GM18868 (cell line): ENCODE results near the gene SOAT1.
"Not testable (repeated sequence)": the region's sequence is repeated elsewhere in the genome, so short reads cannot be mapped to it uniquely, and the experiment has no call there.

Experiments used
- ATAC-seq: cut with Tn5 transposase; IDR thresholded peaks from one replicate; pipeline ENCODE4 v1.9.1; 2021; ENCODE audit warnings: mild to moderate bottlenecking, moderate library complexity; ENCODE audit not compliant: unreplicated experiment

SOAT1 gene

DNA sequence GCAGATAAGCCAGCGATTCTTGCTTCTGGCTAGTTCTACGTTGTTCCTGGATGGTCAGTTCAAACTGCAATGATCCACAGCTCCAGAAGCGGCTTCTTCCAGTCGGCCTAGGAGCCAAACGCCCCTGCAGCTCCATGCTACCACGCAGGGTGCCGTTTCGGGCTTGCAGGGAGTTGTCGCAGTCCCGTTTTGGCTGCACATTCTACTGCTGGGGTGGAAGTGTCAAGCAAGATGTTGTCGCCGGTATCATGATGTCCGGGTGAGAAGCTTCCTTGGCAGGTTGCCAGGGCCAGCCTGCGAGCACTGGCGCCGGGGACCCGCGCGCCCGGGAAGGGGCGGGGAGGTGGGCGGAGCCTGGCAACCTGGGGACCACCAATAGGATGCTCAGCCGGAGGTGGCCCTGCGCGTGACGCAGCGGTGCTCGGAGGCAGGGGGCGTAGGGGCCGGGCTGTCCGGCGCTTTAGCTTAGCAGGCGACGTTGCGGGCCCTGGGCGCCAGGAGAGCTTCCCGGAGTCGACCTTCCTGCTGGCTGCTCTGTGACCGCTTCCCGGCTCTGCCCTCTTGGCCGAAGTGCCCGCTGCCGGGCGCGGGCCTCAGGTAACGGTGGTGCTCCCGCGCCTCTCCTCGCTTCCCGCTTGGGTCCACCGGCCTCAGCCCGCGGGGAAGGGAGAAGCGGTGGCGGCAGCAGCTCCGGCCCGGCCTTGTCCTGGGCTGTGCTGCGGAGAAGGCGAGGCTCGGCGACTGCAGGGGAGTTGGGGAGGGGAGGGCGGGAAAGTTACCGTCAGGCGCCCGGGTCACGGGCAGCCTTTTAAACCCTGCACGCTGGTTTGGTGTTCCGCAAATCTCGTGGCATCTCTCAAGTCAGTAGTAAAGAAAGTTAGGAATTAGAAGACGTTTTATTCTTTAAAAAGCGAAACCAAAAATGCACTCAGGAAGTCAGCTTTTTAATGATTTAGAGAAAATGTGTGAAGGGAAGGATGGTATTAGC, at the start of gene SOAT1:
Gene SOAT1 (plus strand): TSS at position 458 of the 988 bp plus-strand sequence. CDS start 8,888 bp downstream, outside the sequence.
- ATAC-seq: peak; percentile 96

DNA sequence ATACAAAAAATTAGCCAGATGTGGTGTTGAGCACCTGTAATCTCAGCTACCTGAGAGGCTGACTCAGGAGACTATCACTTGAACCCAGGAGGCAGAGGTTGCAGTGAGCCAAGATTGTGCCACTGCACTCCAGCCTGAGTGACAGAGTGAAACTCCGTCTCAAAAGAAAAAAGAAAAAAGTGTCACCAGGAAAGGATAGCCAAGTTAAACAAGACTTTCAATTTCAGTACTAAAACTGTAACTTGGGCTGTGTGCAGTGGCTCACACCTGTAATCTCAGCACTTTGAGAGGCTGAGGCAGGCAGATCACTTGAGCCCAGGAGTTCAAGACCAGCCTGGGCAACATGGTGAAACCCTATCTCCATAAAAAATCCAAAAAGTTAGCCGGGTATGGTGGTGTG, 48.2 kb upstream of the SOAT1 start:
- peak; percentile 62 for ATAC-seq

DNA sequence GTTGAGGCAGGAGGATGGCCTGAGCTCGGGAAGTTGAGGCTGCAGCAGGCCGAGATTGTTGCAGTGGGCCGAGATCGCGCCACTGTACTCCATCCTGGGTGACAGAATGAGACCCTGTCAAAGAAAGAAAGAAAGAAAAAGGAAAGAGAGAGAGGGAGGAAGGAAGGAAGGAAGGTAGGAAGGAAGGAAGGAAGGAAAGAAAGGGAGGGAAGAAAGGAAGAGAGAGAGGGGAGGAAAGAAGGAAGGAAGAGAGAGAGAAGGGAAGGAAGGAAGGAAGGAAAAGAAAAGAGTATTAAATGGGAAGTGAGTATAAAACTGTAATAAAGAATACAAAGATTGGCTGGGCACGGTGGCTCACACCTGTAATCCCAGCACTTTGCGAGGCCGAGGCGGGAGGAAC, 45.7 kb upstream of the SOAT1 start:
- no peak for ATAC-seq

DNA sequence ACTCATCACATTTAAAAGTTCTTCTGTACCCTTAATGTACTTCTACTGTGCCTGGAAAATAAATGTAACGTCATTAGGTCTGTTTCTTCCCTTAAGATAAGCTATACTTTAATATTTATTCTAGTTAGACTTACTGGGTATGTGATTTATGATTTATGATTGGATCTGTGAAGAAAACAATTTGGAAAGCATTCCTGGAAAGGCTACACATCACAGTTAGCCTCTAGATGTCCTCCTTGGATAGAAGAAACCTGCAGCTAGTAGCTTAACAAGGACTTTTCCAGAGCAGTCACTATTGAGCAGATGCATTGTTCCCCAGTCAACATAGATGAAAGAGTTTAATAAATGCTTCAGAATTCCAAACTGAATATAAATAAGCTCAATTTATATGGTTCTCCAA, 41.9 kb upstream of the SOAT1 start:
- no peak for ATAC-seq

DNA sequence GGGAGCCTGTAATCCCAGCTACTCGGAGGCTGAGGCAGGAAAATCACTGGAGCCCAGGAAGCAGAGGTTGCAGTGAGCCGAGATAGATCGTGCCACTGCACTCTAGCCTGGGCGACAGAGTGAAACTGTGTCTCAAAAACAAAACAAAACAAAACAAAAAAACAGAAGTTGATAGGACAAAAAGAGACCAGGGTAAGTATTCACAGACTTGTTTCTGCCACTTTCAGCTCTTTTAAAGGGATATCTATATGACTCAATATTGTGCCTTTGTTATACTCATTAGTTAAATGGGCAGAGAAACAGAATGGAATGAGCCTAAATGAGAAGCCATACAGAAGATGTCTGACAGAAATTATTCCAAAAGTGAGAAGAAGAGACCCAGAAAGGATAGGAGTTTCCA, 41.0 kb upstream of the SOAT1 start:
- ATAC-seq: no peak

DNA sequence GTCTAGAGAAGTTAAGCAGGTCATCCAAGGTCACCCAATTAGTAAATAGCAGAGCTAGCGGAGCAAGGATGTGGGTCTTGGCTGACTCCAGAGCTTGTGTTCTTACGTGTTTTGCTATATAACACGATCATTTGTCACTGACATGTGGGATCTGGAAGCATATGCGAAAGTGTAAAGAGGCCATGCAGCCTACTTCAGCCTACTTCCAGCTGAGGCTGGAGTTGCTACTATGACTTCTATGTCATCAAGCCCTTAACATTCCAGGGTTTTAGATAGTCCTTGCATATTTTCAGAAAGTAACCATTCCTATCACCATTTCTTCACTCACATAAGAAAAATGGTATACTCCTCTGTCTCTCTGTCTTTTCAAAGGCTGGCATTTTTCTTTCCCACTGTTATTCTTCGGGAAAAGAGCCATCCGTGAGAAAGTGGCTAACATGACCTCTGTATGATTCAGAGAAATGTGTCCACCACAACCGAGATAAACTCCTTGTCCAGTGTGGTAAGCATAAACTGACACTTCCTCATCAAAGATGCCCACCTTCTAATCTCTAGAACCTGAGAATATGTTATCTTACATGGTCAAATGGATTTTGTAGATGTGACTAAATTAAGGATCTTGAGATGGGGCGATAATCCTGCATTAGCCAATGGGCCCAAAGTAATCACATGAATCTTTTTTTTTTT, 40.2 kb upstream of the SOAT1 start:
- no peak for ATAC-seq

DNA sequence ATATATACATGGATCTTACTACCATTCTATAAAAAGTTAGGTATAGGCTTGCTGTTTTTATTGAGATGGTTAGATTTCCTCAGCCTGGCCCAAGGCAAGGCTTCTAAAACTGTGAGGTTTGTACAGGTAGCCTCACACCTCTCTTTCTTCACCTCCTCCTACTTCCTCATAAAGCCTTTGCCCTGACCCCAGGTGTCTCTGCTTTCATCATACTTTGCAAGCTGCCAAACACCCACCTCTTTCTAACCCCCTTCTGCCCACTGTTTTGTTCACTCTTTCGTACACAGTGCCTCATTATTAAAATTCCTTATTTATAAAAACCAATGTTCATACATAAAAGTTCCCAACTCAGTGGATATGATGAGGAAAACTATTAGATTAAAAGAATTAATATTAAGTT, 31.4 kb upstream of the SOAT1 start:
- ATAC-seq: no peak

DNA sequence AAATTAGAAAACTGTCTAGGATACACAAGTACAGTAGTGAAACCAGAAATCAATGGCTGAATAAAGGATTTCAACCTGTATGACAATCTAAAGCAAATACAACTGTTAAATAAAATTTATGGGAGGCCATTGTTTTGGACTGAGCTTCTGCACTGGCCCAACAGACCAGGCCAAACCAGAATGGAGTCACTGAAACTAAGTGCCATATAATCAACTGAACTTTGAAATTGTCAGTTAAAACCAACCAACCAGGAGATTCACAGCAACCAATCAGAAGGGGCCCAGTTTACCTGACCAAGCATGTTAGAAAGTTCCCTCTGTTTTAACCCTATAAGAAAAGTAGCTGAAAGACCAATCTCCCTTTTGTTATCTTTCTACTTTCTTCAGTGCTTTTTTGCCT, 30.5 kb upstream of the SOAT1 start:
- no peak for ATAC-seq

DNA sequence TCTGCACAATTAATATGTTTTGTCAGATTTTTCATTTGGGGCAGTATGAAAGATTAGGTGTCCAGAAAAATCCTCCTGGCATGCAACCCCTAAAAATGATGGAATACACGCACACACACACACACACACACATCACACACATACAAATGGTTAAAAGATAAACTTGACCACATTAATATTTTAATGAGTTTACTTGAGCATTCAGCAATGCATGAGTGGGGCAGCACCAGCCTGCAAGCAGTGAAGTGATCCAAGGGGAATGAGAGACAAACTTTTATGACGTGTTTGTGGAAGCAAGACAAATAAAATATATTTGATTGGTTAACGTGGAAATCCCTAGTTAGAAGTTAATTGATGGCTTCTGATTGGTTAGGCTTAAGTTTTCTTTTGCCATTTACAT, 29.1 kb upstream of the SOAT1 start:
- no peak for ATAC-seq

DNA sequence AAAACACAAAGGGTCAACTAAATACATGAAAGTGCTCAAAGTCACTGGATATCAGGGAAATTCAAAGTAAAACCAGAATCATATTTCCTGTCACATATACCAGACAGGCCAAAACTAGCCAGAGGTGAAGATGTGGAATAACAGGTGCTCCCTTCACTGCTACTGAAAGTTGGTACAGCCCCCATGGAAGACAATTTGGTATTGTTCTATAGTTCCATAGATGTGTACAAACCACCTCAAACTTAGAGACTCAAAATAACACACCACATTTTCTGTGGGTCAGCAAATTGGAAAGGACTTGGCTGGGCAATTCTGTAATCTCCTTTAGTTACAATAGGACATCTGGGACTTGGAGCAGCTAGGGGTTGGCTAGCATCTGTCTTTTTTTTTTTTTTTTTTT, 24.5 kb upstream of the SOAT1 start:
- ATAC-seq: no peak

DNA sequence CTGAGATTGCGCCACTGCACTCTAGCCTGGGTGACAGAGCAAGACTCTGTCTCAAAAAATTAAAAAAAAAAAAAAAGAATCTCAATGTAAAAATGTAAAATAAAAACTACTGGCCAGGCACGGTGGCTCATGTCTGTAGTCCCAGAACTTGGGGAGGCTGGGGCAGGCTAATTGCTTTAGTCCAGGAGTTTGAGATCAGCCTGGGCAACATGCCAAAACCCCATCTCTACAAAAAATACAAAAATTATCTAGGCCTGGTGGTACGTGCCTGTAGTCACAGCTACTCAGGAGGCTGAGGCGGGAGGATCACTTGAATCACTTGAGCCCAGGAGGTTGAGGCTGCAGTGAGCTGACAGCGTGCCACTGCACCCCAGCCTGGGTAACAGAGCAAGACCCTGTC, 19.2 kb upstream of the SOAT1 start:
- not testable (repeated sequence) for ATAC-seq

DNA sequence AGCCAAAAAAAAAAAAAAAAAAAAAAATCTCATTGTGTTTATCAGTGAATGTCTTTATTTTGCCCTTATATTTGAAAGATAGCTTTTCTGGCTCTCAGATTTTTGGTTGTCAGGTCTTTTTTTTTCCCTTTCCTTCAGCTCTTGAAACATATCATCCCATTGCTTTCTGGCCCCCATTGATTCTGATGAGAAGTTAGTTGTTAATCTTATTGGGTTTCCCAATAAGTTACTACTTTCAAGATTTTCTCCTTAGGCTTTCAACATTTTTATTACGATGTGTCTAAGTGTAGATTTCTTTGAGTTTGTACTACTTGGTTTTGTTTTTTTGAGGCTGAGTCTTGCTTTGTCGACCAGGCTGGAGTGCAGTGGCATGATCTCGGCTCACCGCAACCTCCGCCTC, 14.7 kb upstream of the SOAT1 start:
- no peak for ATAC-seq

DNA sequence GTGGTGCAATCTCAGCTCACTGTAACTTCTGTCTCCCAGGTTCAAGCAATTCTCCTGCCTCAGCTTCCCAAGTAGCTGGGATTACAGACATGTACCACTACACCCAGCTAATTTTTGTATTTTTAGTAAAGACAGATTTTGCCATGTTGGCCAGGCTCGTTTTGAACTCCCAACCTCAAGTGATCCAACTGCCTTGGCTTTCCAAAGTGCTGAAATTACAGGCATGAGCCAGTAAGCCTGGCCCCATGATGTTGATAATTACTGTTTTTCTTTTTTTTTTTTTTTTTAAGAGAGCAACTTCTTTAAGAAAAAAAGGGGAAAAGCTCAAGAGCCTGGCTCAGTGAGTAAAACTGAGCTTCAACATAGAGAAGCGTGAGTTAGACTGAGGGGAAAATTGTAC, 9.6 kb upstream of the SOAT1 start:
- ATAC-seq: no peak

DNA sequence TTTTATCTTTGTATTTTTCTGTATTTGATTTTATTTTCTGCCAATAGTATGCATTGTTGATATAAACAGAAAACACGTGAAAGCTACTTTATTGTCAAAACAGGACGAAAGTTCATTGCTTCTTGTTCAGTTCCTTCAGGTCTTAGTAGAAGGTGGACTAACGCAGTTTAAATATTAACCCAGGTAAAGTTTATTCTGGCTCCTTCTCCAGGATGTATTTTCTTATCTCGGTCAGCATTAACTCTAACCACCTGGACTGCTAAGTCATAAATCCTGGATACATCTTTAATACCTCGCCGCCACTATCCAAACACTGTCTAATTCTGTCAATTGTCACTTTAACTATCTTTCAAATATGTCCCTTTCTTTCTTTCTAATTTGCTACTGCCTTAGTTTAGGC, 5.7 kb upstream of the SOAT1 start:
- no peak for ATAC-seq

DNA sequence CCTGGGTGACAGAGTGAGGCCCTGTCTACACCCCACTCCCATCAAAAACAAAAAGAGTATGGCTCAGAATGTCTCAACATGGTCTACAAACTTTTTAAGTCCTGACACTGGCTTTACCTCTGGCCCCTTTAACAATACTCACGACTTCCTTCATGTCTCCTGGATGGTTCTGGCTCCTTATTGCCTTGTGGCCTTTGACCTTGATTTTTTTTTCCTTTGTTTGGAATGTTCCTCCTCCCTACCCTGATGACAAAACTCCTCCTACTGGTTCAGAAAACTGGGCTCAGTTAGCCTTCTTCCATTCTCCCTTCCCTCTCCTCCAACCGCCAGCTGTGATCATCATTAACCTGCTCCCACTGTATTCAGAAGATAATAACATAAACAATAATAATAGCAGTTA, 4.6 kb upstream of the SOAT1 start:
- no peak for ATAC-seq

DNA sequence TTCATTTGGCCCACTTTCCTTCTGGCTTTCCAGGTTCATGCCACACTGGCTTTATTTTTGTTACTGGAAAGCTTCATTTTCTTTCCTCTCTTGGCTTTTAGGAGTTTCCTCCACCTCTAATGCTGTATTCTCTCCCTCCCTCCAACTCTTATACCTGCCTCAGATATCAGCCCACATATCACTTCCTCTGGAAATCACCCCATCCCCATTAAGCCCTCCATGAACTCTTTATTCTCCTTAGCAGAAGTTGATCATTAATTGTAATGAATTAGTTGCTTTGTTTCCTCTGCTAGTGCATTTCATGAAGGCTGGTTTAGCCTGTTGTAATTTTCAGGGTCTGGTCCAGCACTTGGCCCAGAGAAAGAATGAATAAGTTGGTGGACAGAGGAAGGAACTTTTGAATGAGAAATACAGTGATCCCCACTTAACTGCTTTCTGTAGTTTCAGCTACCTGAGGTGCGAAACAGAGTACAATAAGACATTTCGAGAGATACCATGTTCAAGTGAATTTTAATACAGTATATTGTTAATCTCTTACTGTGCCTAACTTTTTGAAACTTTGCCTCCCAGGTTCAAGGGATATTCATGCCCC, 1.7 kb downstream of the SOAT1 start:
- no peak for ATAC-seq

DNA sequence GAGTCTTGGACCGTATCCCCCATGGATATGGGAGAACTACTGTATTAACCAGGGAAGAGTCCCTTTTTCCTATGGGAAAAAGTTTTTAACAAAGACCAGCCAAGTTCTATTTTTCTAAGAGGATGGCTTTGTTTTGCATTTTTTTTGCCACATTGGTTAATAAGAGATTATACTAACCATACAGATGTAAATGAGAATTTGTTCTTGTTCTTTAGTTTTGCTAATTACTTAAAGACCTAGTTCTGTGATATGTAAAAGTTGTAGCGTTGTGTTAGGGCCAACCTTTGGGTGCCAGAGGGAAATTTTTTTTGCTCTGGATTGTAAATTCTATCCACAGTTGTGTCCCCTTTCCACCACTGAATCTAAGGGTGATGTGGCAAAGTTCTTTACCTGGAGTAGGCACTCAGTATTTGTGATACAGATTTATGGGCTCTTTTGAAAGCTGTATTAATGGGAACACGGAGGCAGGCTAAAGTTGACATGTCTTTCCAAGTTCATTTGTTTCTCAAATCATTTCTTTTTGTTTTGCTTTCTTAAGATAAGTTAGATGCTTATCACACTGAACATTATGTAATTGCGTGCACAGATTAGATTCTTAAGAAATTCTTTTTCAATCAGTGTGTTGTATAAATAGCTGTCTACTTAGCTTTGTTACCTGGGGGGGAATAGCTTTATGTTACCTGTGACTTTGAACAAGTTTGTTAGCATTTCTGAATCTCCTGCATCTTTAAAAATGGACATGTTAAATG, 2.9 kb downstream of the SOAT1 start:
- no peak for ATAC-seq

DNA sequence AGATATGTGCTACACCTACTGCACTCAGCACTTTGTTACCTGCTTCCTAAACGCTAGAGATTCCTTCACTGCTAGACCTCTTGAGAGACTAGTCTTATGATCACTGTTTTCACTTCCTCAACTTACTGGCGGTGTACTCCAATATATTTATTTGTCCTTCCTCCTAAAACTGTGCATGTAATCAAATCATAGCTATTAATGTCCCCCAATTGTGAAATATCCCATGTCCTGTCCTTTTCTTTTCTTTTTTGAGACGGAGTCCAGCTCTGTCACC, 3.4 kb downstream of the SOAT1 start:
- ATAC-seq: no peak

DNA sequence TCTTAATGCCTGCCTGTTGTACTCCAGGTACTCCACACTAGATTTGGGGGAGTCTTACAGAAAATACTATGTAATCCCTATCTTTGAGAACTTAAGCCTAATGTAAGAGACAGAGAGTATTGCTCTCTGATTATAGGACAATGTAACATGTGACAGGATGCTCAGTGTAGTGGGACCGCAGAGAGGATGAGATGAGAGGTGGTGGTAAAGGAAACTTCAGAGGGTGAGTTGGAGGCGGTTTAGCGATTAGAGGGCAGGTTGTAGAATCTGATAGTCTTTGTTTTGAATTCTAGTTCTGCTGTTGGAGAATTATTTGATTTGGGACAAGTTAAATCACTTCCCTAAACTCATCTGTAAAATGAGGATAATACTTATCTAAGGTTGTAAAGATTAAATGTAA, 5.4 kb downstream of the SOAT1 start:
- ATAC-seq: peak; percentile 93

DNA sequence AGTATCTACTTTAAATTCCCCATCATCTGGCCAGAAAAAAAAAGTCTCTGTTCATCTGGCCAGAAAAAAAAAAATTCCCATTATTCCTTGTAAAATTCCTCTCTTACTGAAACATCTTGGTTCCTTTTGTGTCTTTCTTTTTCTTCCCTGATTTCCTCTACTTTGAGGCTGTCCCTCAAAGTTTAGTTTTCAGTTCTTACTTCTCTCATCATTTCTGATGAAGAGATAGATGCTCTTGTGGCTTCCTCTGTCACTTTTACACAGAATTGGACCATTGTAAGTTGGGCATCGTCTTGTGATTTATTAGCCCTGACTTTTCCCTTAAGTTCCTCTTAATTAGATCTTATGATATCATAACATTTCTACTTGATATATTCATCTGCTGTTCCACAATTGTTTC, 6.5 kb downstream of the SOAT1 start:
- ATAC-seq: no peak

DNA sequence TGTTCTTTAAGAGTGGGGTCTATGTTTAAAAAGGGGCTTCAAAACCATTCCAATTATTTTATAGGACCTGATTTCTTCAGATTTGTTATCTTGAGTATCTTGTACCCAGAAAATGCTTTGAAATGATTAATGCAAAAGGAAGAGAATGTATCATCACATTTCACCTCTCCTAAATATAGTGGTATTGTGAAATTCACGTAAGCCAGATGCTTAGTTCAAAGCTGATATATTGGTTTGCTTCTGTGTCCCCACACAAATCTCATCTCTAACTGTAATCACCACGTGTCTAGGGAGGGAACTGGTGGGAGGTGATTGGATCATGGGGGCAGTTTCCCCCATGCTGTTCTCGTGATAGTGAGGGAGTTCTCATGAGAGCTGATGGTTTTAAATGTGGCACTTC, 8.5 kb downstream of the SOAT1 start:
- ATAC-seq: no peak
